NCI-H1417 treated with DMSO at 0.1 percent for 48 hours (cell line): Measurements from ENCODE around the gene HMSD.
A peak's percentile ranks its signal among the peaks of the same experiment; 100 is the strongest.

Experiments
- DNase-seq: peaks from one replicate; lab custom pipeline; 2025; lab: John Stamatoyannopoulos, UW

The HMSD gene

GRCh38 chr18:63956755-63957154, 7.7 kb downstream of the HMSD start:
- DNase-seq = no peak

GRCh38 chr18:63960891-63961290, 11.8 kb downstream of the HMSD start:
- no peak for DNase-seq

GRCh38 chr18:63961435-63961980, 12.4 kb downstream of the HMSD start:
- no peak for DNase-seq

GRCh38 chr18:63962137-63962536, 13.0 kb downstream of the HMSD start:
- DNase-seq = no peak

GRCh38 chr18:63963615-63964256, 14.6 kb downstream of the HMSD start:
- peak; percentile 31 for DNase-seq

GRCh38 chr18:63964908-63965307, 15.8 kb downstream of the HMSD start:
- no peak for DNase-seq

GRCh38 chr18:63965716-63966330, 16.7 kb downstream of the HMSD start:
- DNase-seq = no peak

- DNase-seq = peak; percentile 99
Measured at GRCh38 chr18:63969942-63970808, 21.1 kb downstream of the HMSD start, which contains the start of gene SERPINB8. Gene SERPINB8, plus strand, starts transcription at chr18:63970081. Its CDS starts 8,228 bp downstream, at chr18:63978309.

GRCh38 chr18:63970809-63971205, 21.7 kb downstream of the HMSD start:
- DNase-seq = no peak

GRCh38 chr18:63971320-63972001, 22.4 kb downstream of the HMSD start:
- no peak for DNase-seq

GRCh38 chr18:63972002-63972376, 22.9 kb downstream of the HMSD start:
- DNase-seq = no peak

- no peak for DNase-seq
Measured at GRCh38 chr18:63974991-63975390, 25.9 kb downstream of the HMSD start.

GRCh38 chr18:63975628-63976027, 26.5 kb downstream of the HMSD start:
- no peak for DNase-seq

- no peak for DNase-seq
Measured at GRCh38 chr18:63977040-63977439, 27.9 kb downstream of the HMSD start.

GRCh38 chr18:63979409-63979920, 30.4 kb downstream of the HMSD start:
- no peak for DNase-seq

GRCh38 chr18:63980027-63980426, 30.9 kb downstream of the HMSD start:
- DNase-seq = no peak

GRCh38 chr18:63980896-63981460, 31.9 kb downstream of the HMSD start:
- DNase-seq = no peak

- DNase-seq = no peak
Measured at GRCh38 chr18:63981719-63982118, 32.6 kb downstream of the HMSD start.

- no peak for DNase-seq
Measured at GRCh38 chr18:63982361-63982760, 33.3 kb downstream of the HMSD start.

GRCh38 chr18:63986885-63987284, 37.8 kb downstream of the HMSD start:
- no peak for DNase-seq

GRCh38 chr18:63987743-63988142, 38.6 kb downstream of the HMSD start:
- DNase-seq = no peak
